ENCODE measurements around the gene DAPK1. TPM values are rescaled to one million over a fixed set of nuclear protein-coding genes. Genes with fewer than 3 reads are reported as not detected.

DAPK1 gene
- total RNA-seq, 2 experiments from 2014 or later: 0.29 to 0.47 TPM

DNA sequence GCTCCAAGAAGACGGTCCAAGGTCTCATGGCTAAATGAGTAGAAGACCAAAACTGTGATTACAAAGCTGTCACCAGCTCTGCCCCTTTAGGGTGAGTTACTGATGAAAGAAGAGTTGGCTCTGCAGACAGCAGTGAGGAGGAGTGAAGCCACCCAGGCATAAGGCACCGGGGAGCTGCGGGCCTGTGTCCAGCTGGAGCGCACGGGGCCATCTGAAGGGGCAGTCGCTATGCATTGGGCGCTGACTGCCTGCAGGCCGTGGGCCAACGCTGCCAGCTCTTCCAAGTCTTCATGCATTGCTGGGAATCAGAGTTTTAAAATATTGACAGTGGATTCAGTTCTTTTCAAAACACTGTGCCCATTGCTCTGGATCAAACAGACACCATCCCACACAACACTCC, 70.3 kb downstream of the DAPK1 start:
- DNase-seq (no peak), ATAC-seq (no peak)
- Mint-ChIP-seq H3K4me3 (no peak overlapping the region), H3K27me3 (ENCODE audit: low read depth) (no peaks in the 10 kb centered on the region), H3K4me1 (ENCODE audit: low read depth) (no peaks in the 10 kb centered on the region), H3K27ac (no peak overlapping the region), H3K9me3 (ENCODE audit: insufficient read depth) (no peaks in the 10 kb centered on the region), H3K36me3 (ENCODE audit: low read depth) (no peaks in the 10 kb centered on the region)
- ChIA-PET POLR2A (no interaction called here), CTCF (no interaction called here)

DNA sequence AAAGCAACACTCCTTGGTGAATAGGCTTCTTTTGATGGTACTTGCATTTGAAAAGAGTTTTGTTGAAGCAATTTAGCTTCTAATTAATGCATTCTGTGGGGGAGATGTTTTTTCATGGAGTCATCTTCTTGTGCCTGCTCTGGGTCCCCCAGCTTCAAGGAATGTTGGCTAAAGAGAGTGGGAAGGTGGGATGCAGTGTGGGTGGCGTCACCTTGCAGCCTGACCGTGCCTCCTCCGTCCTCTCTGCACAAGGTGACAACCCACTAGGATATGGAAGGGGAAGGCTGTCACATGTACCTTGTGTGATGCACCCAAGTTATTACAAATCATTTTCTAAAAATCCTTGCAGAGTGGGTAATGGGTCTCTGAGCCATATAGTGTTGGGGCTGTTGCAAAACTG, 70.7 kb downstream of the DAPK1 start:
- Mint-ChIP-seq H3K27ac (no peak overlapping the region), H3K4me1 (ENCODE audit: low read depth) (no peaks in the 10 kb centered on the region), H3K36me3 (ENCODE audit: low read depth) (no peaks in the 10 kb centered on the region), H3K4me3 (no peak overlapping the region), H3K27me3 (ENCODE audit: low read depth) (no peaks in the 10 kb centered on the region), H3K9me3 (ENCODE audit: insufficient read depth) (no peaks in the 10 kb centered on the region)
- DNase-seq (no peak), ATAC-seq (no peak)
- ChIA-PET POLR2A (no interaction called here), CTCF (no interaction called here)

DNA sequence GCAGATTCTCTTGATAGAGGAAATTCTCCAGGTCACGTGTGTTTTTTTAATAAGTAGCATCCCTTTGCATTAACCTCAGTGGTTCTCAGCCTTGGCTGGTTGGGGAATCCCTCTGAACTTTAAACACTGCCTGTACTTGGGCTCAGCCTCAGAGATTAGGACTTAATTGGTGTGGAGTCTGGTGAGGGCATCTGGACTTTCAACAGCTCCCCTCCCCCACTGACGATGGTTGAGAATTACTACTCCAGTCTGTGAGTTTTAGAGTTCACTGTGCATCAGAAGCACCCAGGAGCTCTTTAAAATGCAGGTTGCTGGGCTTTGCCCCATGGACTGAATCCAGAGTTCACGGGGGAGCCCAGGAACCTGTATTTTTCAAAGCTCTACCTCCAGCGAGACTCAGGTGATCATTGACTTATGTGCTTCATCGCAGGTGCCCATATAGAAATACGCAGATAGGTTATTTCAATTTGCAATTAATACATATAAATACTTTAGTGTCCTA, 71.4 kb downstream of the DAPK1 start:
- ATAC-seq (no peak), DNase-seq (no peak)
- Mint-ChIP-seq H3K4me3 (no peak overlapping the region), H3K36me3 (ENCODE audit: low read depth) (no peaks in the 10 kb centered on the region), H3K27ac (no peak overlapping the region), H3K9me3 (ENCODE audit: insufficient read depth) (no peaks in the 10 kb centered on the region), H3K27me3 (ENCODE audit: low read depth) (no peaks in the 10 kb centered on the region), H3K4me1 (ENCODE audit: low read depth) (no peaks in the 10 kb centered on the region)
- ChIA-PET POLR2A (no interaction called here), CTCF (no interaction called here)

DNA sequence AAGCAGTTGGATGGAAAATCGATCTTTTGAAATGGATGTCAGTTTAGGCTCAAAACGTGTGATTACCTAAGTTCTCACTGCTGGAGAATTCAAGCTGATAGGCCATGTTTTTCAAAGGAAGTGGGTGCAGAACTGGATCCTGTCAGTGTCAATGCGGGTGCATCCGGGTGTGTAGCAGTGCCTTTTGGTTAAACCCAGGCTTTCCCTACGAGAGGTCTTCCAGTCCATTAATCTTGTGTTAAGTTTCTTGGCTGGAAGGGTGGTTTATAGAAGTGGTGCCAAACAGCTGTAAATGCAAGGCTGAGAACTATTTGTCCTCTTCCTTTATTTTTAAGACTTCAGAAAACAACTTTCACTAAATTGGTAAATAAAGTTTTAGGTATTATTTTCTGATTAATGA, 71.9 kb downstream of the DAPK1 start:
- no peak overlapping the region for H3K27ac Mint-ChIP-seq
- no peaks in the 10 kb centered on the region for H3K9me3 Mint-ChIP-seq (ENCODE audit: insufficient read depth)
- ATAC-seq (no peak), DNase-seq (no peak)
- H3K4me1 Mint-ChIP-seq (ENCODE audit: low read depth): no peaks in the 10 kb centered on the region
- CTCF ChIA-PET: no interaction called here
- H3K36me3 Mint-ChIP-seq (ENCODE audit: low read depth): no peaks in the 10 kb centered on the region
- H3K27me3 Mint-ChIP-seq (ENCODE audit: low read depth): no peaks in the 10 kb centered on the region
- POLR2A ChIA-PET: no interaction called here
- H3K4me3 Mint-ChIP-seq: no peak overlapping the region

DNA sequence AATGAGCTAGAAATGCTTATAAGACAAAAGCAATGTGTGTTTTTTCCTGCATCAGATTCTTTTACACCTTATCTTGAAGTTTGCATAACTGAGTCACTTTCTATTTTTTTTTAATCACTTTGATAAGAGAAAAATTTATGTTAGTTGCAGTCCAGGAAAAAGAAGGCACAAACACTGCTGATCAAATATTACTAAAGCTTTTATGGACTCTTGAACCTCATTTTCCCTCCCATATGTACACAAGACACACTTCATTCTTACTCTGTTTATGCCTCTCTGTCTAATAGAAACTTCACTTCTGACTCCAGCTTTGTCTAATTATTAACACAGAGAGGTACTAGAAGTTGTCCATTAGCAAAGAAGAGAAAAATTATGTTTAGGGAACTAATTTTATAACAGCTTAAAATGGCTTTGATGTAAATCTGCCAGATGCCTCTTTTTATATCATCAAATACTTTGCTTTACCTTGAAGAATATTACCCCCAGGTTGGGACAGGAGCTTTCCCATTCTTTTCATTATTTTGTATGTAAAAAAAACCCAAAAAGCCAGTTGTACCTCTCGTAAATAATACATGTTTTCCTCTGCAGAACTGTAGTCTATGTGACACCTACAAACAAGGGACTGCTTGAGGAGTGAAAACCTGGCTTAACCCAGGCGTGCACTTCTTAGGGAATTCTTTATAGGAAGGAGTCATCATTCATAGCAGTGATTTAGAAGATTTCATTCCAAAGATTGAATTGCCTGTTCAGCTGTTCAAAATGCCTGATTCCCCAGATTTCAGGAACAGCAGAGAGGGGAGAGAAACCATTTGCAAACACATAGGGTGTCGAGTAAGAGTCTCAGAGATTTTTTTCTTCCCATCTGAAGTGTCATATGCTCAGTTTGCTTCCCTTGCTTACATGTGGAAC, 72.6 kb downstream of the DAPK1 start:
- POLR2A ChIA-PET: no interaction called here
- Mint-ChIP-seq H3K27ac (no peak overlapping the region), H3K4me1 (ENCODE audit: low read depth) (no peaks in the 10 kb centered on the region), H3K4me3 (no peak overlapping the region), H3K36me3 (ENCODE audit: low read depth) (no peaks in the 10 kb centered on the region), H3K27me3 (ENCODE audit: low read depth) (no peaks in the 10 kb centered on the region), H3K9me3 (ENCODE audit: insufficient read depth) (no peaks in the 10 kb centered on the region)
- CTCF ChIA-PET: no interaction called here
- no peak for ATAC-seq
- no peak for DNase-seq

DNA sequence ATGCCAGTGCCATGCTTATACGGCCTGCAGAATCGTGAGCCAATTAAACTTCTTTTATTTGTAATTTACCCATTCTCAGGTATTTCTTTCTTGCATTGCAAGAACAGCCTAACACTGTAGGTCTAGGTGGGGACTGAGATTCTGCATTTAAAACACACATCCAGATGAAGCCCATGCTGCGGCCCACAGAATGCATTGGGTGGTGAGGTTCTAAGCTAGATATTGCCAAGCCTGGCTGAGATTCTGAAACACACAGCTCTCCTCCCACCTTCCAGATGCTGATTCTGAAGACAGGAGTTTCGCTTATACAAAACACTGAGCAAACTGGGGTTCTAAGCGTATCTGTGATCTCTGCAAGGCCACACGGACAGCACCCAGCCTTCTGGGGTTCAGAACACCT, 75.1 kb downstream of the DAPK1 start:
- ATAC-seq (no peak), DNase-seq (no peak)
- Mint-ChIP-seq H3K36me3 (ENCODE audit: low read depth) (no peaks in the 10 kb centered on the region), H3K27ac (no peak overlapping the region), H3K9me3 (ENCODE audit: insufficient read depth) (no peaks in the 10 kb centered on the region), H3K4me1 (ENCODE audit: low read depth) (no peaks in the 10 kb centered on the region), H3K4me3 (no peak overlapping the region), H3K27me3 (ENCODE audit: low read depth) (no peaks in the 10 kb centered on the region)
- ChIA-PET CTCF (no interaction called here), POLR2A (interaction anchor here (0.6 kb wide), 1 partner anchor 910 kb away, joined by 3 read pairs; no protein-coding TSS in a partner anchor)

DNA sequence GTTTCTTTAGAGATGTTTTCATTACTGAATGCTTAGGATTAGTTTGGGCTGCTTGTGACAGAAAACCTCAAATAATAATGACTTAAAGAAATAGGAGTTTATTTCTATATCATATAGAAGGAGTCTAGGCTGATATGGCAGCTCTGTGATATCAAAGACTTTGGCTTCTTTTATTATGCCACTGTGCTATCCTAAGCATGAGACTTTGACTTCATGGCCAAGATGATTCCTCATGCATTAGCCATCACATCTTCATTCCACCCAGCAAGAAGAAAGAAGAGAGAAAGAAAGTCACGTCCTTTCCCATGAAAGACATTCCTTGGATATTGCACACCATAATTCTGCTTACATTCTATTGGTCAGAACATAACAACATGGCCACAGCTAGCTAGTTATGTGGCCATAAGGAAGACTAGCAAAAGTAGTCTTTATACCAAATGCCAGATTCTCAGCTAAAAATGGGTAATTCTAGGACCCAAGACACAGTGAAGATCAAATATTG, 76.2 kb downstream of the DAPK1 start:
- ChIA-PET POLR2A (no interaction called here), CTCF (no interaction called here)
- Mint-ChIP-seq H3K27me3 (ENCODE audit: low read depth) (no peaks in the 10 kb centered on the region), H3K36me3 (ENCODE audit: low read depth) (no peaks in the 10 kb centered on the region), H3K9me3 (ENCODE audit: insufficient read depth) (no peaks in the 10 kb centered on the region), H3K4me3 (no peak overlapping the region), H3K27ac (no peak overlapping the region), H3K4me1 (ENCODE audit: low read depth) (no peaks in the 10 kb centered on the region)
- DNase-seq: no peak
- no peak for ATAC-seq

DNA sequence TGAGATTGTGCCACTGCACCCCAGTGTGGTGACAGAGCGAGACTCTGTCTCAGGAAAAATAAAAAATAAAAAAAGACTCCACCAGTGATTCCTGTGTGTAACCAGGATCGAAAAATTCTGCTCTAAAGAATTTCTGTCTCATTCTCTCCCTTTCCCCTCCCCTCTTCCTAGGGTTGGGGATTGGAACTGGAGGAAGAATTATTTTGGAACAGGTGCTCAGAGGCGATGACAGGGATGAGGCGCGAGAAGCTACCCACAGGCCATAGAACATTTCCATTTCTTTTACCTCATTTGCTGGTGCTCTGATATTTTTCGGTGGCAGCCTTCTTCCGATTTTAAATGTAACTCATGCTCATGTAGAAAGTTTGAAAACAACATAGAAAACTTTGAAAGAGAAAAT, 80.1 kb downstream of the DAPK1 start:
- POLR2A ChIA-PET: no interaction called here
- H3K9me3 Mint-ChIP-seq (ENCODE audit: insufficient read depth): no peaks in the 10 kb centered on the region
- DNase-seq (no peak), ATAC-seq (no peak)
- CTCF ChIA-PET: no interaction called here
- H3K36me3 Mint-ChIP-seq (ENCODE audit: low read depth): no peaks in the 10 kb centered on the region
- H3K4me1 Mint-ChIP-seq (ENCODE audit: low read depth): no peaks in the 10 kb centered on the region
- H3K27me3 Mint-ChIP-seq (ENCODE audit: low read depth): no peaks in the 10 kb centered on the region
- H3K4me3 Mint-ChIP-seq: no peak overlapping the region
- H3K27ac Mint-ChIP-seq: no peak overlapping the region

DNA sequence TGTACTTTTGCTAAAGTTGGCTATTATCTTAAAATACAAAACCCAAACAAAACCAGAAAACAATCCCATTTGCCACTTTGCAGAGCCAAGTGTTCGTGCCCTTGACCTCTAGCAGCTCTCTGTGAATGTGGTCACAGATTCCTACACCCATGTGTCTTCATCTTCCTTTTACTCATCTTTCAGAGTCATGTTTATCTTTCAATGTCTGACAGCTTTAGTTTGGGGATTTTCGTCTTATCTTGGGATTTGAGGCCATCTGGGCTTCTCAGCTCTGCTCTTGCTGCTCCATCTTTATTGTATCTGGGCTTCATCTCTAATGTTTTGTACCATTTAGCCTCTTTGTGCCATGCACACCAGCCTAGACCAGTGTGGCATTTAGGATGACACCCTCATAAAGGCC, 81.0 kb downstream of the DAPK1 start:
- no peak for ATAC-seq
- H3K4me1 Mint-ChIP-seq (ENCODE audit: low read depth): no peaks in the 10 kb centered on the region
- no peak overlapping the region for H3K4me3 Mint-ChIP-seq
- CTCF ChIA-PET: no interaction called here
- H3K27ac Mint-ChIP-seq: no peak overlapping the region
- POLR2A ChIA-PET: no interaction called here
- DNase-seq: no peak
- no peaks in the 10 kb centered on the region for H3K27me3 Mint-ChIP-seq (ENCODE audit: low read depth)
- no peaks in the 10 kb centered on the region for H3K36me3 Mint-ChIP-seq (ENCODE audit: low read depth)
- H3K9me3 Mint-ChIP-seq (ENCODE audit: insufficient read depth): no peaks in the 10 kb centered on the region

DNA sequence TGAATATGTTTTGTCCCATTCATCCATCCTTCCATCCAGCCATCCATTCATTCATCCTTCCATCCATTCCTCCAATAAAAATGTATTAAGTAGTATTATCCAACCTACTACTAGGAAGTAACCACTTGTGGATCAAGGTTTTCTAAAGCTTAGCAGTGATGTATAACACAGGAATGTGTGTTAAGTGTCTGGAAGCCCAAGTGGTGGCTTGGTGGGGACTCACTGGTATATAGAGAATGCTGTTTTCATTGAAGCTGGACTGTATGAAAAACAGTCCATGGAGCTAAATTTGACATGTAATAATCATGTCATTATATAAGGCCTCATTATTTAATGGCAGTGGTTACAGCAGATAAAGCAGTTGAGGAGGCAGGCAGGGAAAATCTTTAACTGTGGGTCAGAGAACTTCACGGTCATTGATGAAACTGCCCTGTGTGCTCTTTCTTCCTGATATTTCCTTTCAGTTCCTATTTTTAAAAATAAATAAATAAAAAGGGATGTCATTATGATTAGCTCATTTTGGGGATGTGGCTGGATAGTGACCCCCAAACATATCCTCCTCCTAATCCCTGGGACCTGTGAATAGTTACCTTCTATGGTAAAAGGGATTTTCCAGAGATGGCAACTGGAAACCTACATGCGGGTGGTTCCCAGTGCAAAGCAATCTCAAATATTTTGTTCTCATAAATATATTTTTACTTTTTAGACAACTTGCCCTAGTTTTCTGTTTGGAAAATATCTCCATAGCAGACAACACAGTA, 82.3 kb downstream of the DAPK1 start:
- Mint-ChIP-seq H3K9me3 (ENCODE audit: insufficient read depth) (no peaks in the 10 kb centered on the region), H3K4me3 (no peak overlapping the region), H3K27me3 (ENCODE audit: low read depth) (no peaks in the 10 kb centered on the region), H3K36me3 (ENCODE audit: low read depth) (no peaks in the 10 kb centered on the region), H3K4me1 (ENCODE audit: low read depth) (no peaks in the 10 kb centered on the region), H3K27ac (no peak overlapping the region)
- CTCF ChIA-PET: no interaction called here
- no peak for ATAC-seq
- no peak for DNase-seq
- POLR2A ChIA-PET: no interaction called here

DNA sequence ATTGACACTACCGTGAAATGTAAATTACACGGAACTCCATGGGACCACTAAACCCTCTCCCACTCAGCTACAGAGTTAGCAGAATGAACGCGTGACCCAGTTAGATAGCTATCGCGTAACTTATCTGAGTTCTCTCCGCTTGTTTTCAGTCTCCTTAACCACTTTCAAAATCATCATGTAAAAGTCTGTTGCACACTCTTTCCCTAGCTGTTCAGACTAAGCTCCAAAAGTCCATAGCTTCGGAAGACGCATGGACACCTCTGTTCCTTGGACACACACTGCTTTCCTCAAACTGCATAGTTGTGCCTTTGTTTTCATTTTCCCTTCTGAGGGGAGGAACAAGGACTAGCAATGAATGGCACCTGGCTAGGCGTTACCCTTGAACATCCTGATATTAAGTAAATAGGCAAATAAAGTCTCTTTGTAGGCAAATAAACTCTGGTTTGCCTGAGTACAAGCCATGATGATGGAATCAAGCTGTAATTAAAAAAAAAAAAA, 83.3 kb downstream of the DAPK1 start:
- ATAC-seq (no peak), DNase-seq (no peak)
- no peak overlapping the region for H3K27ac Mint-ChIP-seq
- CTCF ChIA-PET: interaction anchor here (0.6 kb wide), 1 partner anchor 299 kb away, joined by 3 read pairs; no protein-coding TSS in a partner anchor
- no peak overlapping the region for H3K4me3 Mint-ChIP-seq
- no peaks in the 10 kb centered on the region for H3K27me3 Mint-ChIP-seq (ENCODE audit: low read depth)
- POLR2A ChIA-PET: no interaction called here
- no peaks in the 10 kb centered on the region for H3K4me1 Mint-ChIP-seq (ENCODE audit: low read depth)
- H3K9me3 Mint-ChIP-seq (ENCODE audit: insufficient read depth): no peaks in the 10 kb centered on the region
- H3K36me3 Mint-ChIP-seq (ENCODE audit: low read depth): no peaks in the 10 kb centered on the region

DNA sequence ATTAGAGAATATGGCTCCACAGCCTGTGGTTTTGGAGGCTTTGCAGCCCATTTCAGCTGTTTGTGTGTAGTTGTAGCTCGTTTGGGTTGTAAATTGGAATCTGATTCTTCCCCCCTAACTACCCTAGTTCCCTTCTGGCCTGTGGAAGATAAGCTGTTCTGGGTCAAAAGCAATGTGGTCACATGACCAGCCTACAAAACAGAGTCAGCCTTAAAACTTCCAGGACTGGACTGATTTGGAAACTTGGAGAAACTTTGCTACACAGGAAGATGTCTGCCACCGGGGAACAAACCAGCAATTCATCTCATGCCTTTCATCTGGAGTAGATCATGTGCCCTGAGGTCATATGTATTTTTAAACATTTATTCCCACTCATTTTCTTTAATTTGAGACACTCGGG, 83.8 kb downstream of the DAPK1 start:
- Mint-ChIP-seq H3K4me3 (no peak overlapping the region), H3K9me3 (ENCODE audit: insufficient read depth) (no peaks in the 10 kb centered on the region), H3K27ac (no peak overlapping the region), H3K27me3 (ENCODE audit: low read depth) (no peaks in the 10 kb centered on the region), H3K4me1 (ENCODE audit: low read depth) (no peaks in the 10 kb centered on the region), H3K36me3 (ENCODE audit: low read depth) (no peaks in the 10 kb centered on the region)
- ATAC-seq (no peak), DNase-seq (no peak)
- ChIA-PET POLR2A (no interaction called here), CTCF (interaction anchor here (0.6 kb wide), 1 partner anchor 299 kb away, joined by 3 read pairs; no protein-coding TSS in a partner anchor)
